Lower leg skin (tissue), 4 donors: ENCODE data around the gene FAM47E. TPM values are rescaled to one million over a fixed set of nuclear protein-coding genes. Genes with fewer than 3 reads are reported as not detected.
A peak's percentile ranks its signal among the peaks of the same experiment; 100 is the strongest.

Experiments used
- DNase-seq, 2 donors: peaks; one replicate each; pipeline ENCODE4 v3.0.0-alpha.2; 2019; ENCODE audit warnings: low spot score in 2 of 2
- H3K4me3 ChIP-seq: fragments of 200-600 bp; sonication (generic); 2 replicates; pipeline ENCODE4 v1.5.1; 2017; ENCODE audit warnings: mild to moderate bottlenecking, low read depth; ENCODE audit not compliant: poor library complexity, severe bottlenecking
- CTCF ChIP-seq, 3 donors: fragments of 450-650 bp; IDR thresholded peaks; one replicate each; pipeline ENCODE4 v1.5.1; 2016; ENCODE audit warnings: antibody characterized with exemption in 3 of 3, mild to moderate bottlenecking in 3 of 3, moderate library complexity in 2 of 3
- POLR2A ChIP-seq, 2 donors: fragments of 450-650 bp; IDR thresholded peaks; one replicate each; pipeline ENCODE4 v1.6.1; 2016 to 2017; ENCODE audit warnings: antibody characterized with exemption in 2 of 2, mild to moderate bottlenecking in 1 of 2, moderate library complexity in 1 of 2
- WGBS, 2 donors: methylation state at CpG; one replicate each; pipeline ENCODE4 v1.1.5; 2018; 5-methylcytosine and 5-hydroxymethylcytosine counted together
- intact Hi-C: fragments of 100-400 bp; cut with DNase I; formaldehyde crosslinking; loops from one replicate; pipeline ENCODE4 v1.15.0; 2023; ENCODE audit warnings: low total_unique reads
- total RNA-seq, 4 donors: library from RNA; depleted of rRNA; stranded (reverse); fragments of >200 nt; gene quantifications; one replicate each; pipeline ENCODE4 v1.1.0, GENCODE V29; 2016

The FAM47E gene
- total RNA-seq, 4 donors from 2014 or later = 0.62 to 4.7 (median 1.3) TPM; not detected in 1

GRCh38 chr4:76250962-76251361, 559 bp upstream of the FAM47E start:
- intact Hi-C loops = no loop called here
- peak overlapping the region; percentile 32 for H3K4me3 ChIP-seq
- no peak for TF ChIP-seq POLR2A (IDR thresholded peaks at IDR 0.05)
- TF ChIP-seq CTCF (IDR thresholded peaks at IDR 0.05) = no peak
- no peak for DNase-seq
- WGBS, 2 donors = 16 to 17% methylated on average over 6 of the region's 6 CpGs

- no peak for TF ChIP-seq POLR2A (IDR thresholded peaks at IDR 0.05)
- TF ChIP-seq CTCF (IDR thresholded peaks at IDR 0.05) = no peak
- 74% methylated on average over 8 of the region's 8 CpGs for WGBS, 2 donors
- intact Hi-C loops = no loop called here
- no peak for DNase-seq
- no peak overlapping the region for H3K4me3 ChIP-seq
Observed at GRCh38 chr4:76252271-76252653, 741 bp downstream of the FAM47E start.

DNA sequence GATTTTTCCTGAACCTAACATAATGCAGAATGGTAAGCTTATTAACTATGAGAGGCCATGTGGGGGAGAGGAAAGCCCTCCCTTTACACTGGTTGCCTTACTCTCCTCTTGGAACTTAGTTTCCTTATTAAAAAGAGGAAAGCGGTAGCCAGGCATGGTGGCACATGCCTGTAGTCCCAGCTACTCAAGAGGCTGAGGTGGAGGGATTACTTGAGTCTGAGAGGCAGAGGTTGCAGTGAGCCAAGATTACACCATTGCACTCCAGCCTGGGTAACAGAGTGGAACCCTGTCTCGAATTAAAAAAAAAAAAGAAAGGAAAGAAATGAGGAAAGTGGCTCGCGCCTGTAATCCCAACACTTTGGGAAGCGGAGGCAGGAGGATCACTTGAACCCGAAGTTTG, 2.0 kb downstream of the FAM47E start:
- TF ChIP-seq POLR2A (IDR thresholded peaks at IDR 0.05) = no peak
- TF ChIP-seq CTCF (IDR thresholded peaks at IDR 0.05) = no peak
- intact Hi-C loops = no loop called here
- no peak for DNase-seq

GRCh38 chr4:76256032-76256431, 4.5 kb downstream of the FAM47E start:
- intact Hi-C loops = no loop called here
- no peak overlapping the region for H3K4me3 ChIP-seq
- DNase-seq = no peak
- 71 to 76% methylated on average over 5 to 6 of the region's 6 CpGs for WGBS, 2 donors
- TF ChIP-seq CTCF (IDR thresholded peaks at IDR 0.05) = no peak
- TF ChIP-seq POLR2A (IDR thresholded peaks at IDR 0.05) = no peak

More for the DNA sequence above, 2.0 kb downstream of the FAM47E start:
- 79 to 93% methylated on average over 6 of the region's 6 CpGs for WGBS, 2 donors
- H3K4me3 ChIP-seq = no peak overlapping the region

DNA sequence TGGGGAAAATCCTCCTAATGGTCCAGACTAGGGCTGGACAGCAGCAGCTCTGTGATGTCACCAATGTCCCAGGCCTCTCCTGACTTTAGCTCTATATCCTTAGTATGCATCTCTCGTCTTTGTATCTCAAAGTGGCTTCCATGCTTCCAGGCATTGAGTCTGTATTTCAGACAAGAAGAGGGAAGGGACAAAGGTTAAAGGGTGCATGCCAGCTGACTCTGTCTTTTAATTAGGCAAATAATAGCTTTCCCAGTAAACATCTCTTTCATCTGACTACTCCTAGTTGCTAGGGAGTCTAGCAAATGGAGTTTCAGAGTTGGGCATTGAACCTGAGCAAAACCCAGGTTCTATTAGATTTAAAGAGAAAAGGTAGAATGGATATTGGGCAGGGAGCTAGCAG, 5.4 kb downstream of the FAM47E start:
- no peak for DNase-seq
- WGBS, 2 donors = 82 to 92% methylated on average over 1 of the region's 1 CpG
- no peak overlapping the region for H3K4me3 ChIP-seq
- intact Hi-C loops = no loop called here
- no peak for TF ChIP-seq CTCF (IDR thresholded peaks at IDR 0.05)
- TF ChIP-seq POLR2A (IDR thresholded peaks at IDR 0.05) = no peak

DNA sequence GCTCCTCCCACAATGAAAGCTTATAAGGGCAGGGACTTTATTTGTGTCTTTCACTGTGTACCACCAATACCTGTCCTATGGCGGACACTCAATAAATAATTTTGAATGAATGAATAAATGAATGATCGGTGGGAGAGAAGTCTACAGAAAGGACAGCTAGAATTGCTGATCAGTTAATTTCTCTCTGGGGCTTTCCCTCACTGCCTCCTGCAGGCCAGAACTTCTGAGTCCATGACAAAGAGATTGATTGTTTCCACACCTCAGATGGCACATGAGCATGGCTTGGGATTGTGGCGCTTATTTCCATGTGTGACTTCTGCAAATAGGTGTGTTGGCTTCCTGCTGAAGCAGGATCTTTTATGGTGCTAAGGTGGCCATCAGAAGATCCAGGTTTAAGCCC, 6.3 kb downstream of the FAM47E start:
- intact Hi-C loops = no loop called here
- H3K4me3 ChIP-seq = no peak overlapping the region
- no peak for DNase-seq
- TF ChIP-seq POLR2A (IDR thresholded peaks at IDR 0.05) (no peak), CTCF (IDR thresholded peaks at IDR 0.05) (no peak)
- 93 to 94% methylated on average over 3 of the region's 3 CpGs for WGBS, 2 donors
